Dendritic cell treated with granulocyte-macrophage colony-stimulating factor and Interleukin-4, amounts not matched to agents 40 ng/mL and 50 ng/mL, for 4 days (primary cell): Measurements from ENCODE around the gene KCNJ1.

Experiments used
- H3K27ac Mint-ChIP-seq: one replicate; pipeline ENCODE4 v1.8.0; 2022; ENCODE audit warnings: mild to moderate bottlenecking, mixed read lengths
- H3K27me3 Mint-ChIP-seq: one replicate; pipeline ENCODE4 v1.8.0; 2022; ENCODE audit warnings: mild to moderate bottlenecking, mixed read lengths
- H3K36me3 Mint-ChIP-seq: one replicate; pipeline ENCODE4 v1.8.0; 2022; ENCODE audit warnings: low read depth, mixed read lengths
- H3K4me1 Mint-ChIP-seq: one replicate; pipeline ENCODE4 v1.8.0; 2022; ENCODE audit warnings: low read depth, mixed read lengths
- H3K4me3 Mint-ChIP-seq: one replicate; pipeline ENCODE4 v1.8.0; 2022; ENCODE audit warnings: mild to moderate bottlenecking, moderate library complexity, mixed read lengths
- H3K9me3 Mint-ChIP-seq: one replicate; pipeline ENCODE4 v1.8.0; 2022; ENCODE audit warnings: mixed read lengths
- intact Hi-C: fragments of 100-400 bp; cut with micrococcal nuclease; formaldehyde crosslinking; loops from one replicate; pipeline ENCODE4 v1.15.0; 2022

KCNJ1 gene

DNA sequence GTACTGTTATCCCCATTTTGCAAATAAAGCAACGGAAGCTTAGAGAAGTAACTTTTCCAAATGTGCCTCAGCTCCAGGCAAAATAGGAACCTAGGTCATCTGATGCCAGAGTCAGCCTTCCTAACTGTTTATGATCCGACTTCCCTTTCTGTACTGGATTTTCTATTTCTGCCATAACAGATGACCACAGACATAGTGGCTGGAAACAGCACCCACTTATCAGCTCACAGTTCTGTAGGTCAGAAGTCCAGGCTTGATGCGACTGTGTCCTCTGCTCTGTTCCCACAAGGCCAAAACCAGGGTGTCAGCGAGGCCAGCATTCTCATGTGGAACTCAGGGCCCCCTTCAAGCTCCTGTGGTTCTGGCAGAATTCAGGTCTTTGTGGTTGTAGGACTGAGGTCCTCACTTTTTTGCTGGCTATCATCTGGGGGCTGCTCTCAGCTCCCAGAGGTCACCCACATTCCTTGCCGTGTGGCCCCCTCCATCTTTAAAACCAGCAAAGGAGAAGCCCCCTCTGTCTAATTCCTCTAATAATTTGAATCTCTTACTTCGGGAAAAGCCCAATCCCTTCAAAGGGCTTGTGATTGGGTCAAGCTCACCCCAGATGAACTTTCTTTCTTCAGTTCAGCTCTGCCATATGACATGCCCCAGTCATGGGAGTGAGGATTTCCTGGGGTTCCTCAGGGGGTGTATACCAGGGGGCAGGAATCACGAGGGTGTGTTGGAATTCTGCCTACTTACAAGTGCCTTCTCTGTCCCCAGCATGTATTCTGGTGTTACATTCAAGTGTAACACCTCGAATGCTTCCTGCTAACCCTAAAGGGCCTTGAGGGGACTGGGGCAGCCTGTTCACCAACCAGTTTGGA, 39.3 kb upstream of the KCNJ1 start:
- H3K27ac Mint-ChIP-seq, result peak overlapping the region; percentile 87
- H3K9me3 Mint-ChIP-seq, result no peaks in the 10 kb centered on the region
- peak overlapping the region; percentile 80 for H3K4me3 Mint-ChIP-seq
- intact Hi-C loops, result loop anchor here (2.0 kb wide), 1 partner anchor 16 kb away; the partner anchor contains the start of gene KCNJ5
- peaks cover 60% of the 10 kb centered on the region for H3K4me1 Mint-ChIP-seq
- peaks cover 11% of the 10 kb centered on the region for H3K36me3 Mint-ChIP-seq
- H3K27me3 Mint-ChIP-seq, result peaks cover 13% of the 10 kb centered on the region

- Mint-ChIP-seq H3K4me3 (peak overlapping the region; percentile 80), H3K27me3 (peaks cover 13% of the 10 kb centered on the region), H3K36me3 (peaks cover 20% of the 10 kb centered on the region), H3K9me3 (no peaks in the 10 kb centered on the region), H3K27ac (peak overlapping the region; percentile 87), H3K4me1 (peaks cover 60% of the 10 kb centered on the region)
- intact Hi-C loops, result loop anchor here (2.0 kb wide), 1 partner anchor 15 kb away; the partner anchor contains the start of gene KCNJ5
Observed at GRCh38 chr11:128905345-128906184, 38.5 kb upstream of the KCNJ1 start.

DNA sequence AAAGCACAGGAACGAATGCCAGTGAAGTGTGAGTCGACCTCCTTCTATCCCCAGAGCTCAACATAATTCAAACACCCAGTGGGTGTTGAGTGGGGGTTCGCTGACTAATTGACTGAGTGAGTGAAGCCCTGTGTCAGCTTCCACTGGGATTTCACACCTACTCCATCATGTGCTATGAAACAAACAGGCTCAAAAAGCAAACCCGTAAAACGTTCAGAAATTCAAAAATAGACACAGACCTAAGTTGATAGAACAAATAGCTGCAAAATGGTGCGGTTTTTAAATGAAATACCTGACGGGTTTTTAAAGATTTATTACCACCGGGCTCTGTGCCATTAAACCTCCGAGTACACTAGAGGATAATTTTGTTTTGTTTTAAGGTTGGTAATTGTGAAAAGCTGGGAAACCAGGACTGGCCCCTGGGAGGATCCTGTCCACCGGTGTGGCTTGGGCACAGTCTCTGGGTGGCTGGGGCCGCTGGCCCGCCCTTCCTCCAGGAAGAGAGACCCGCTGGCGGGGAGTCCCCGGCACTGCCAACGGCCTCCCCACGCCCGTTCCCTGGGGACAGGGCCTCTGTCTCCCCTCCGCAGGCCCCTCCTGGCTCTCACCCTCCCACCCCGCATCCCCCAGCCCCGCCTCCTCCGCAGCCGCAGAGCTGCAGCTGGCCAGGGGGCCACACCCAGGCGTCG, 37.7 kb upstream of the KCNJ1 start:
- Mint-ChIP-seq H3K27me3 (peaks cover 13% of the 10 kb centered on the region), H3K9me3 (no peaks in the 10 kb centered on the region), H3K27ac (peak overlapping the region; percentile 87), H3K36me3 (peaks cover 26% of the 10 kb centered on the region), H3K4me3 (peak overlapping the region; percentile 80), H3K4me1 (peaks cover 60% of the 10 kb centered on the region)
- intact Hi-C loops, result no loop called here

DNA sequence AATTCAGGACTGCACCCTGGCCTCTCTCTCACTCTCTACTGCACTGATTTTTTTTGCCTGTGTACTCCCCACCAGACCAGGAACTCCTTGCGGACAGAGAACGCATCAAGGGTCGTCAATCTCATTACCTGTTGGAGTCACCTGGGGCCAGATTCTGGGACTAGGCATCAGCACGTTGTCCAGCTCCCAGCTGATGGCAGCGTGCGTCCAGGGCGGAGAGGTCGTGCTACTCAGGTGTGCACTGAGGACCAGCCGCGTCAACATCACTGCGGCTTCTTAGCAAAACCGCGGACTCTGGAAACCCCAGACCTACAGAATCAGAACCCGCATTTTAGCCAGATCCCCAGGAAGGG, 37.2 kb upstream of the KCNJ1 start:
- Mint-ChIP-seq H3K4me3 (peak overlapping the region; percentile 80), H3K27ac (peak overlapping the region; percentile 87), H3K27me3 (peaks cover 12% of the 10 kb centered on the region), H3K36me3 (peaks cover 26% of the 10 kb centered on the region), H3K9me3 (no peaks in the 10 kb centered on the region), H3K4me1 (peaks cover 55% of the 10 kb centered on the region)
- intact Hi-C loops, result no loop called here

DNA sequence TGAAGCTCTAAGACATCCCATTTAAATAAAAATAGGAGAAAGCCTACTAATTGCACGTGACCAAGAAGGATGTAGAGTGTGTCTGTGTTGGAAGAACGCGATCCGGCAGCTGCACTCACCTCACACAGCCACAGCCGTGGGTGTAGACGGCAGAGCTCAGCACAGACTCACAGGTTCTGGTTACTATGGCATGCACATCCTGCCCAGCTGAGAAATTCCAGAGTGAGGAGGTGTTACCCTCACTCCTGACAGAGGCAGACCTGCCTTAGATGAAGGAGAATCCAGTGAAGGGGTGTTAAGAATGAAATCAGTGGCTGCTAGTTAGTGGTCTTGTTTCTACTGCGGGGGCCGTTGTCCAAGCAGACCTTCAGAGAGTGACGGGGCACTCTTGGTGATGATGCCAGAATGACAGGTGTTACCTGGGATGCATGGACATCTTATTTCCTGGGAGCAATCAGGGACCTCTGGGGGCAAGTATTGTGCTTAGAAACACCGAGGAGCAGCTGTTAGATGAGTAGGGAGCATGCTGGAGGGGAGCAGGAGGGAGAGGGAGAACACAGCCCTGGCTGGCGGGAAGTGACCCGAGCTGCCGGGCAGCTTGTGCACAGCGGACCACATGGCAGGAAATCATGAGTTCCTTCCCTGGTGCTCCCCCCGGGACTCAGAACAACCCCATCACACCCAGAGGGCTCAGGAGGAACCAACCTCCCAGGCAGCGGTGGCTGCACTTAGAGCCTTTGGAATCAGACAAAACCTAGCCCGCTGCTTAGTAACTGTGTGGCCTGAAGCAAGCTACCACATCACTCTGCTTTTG, 36.4 kb upstream of the KCNJ1 start:
- intact Hi-C loops, result no loop called here
- peaks cover 10% of the 10 kb centered on the region for H3K27me3 Mint-ChIP-seq

GRCh38 chr11:128902515-128903066, 35.5 kb upstream of the KCNJ1 start:
- Mint-ChIP-seq H3K27me3 (peaks cover 10% of the 10 kb centered on the region), H3K4me1 (peaks cover 46% of the 10 kb centered on the region), H3K27ac (no peak overlapping the region), H3K36me3 (peaks cover 34% of the 10 kb centered on the region), H3K9me3 (no peaks in the 10 kb centered on the region), H3K4me3 (no peak overlapping the region)
- intact Hi-C loops, result no loop called here

More for the DNA sequence above, 36.4 kb upstream of the KCNJ1 start:
- H3K36me3 Mint-ChIP-seq, result peaks cover 34% of the 10 kb centered on the region
- peaks cover 46% of the 10 kb centered on the region for H3K4me1 Mint-ChIP-seq
- H3K27ac Mint-ChIP-seq, result peak overlapping the region; percentile 87
- H3K9me3 Mint-ChIP-seq, result no peaks in the 10 kb centered on the region
- H3K4me3 Mint-ChIP-seq, result peak overlapping the region; percentile 80

- Mint-ChIP-seq H3K4me3 (no peak overlapping the region), H3K4me1 (peaks cover 39% of the 10 kb centered on the region), H3K36me3 (peaks cover 34% of the 10 kb centered on the region), H3K27me3 (peaks cover 10% of the 10 kb centered on the region), H3K27ac (no peak overlapping the region), H3K9me3 (no peaks in the 10 kb centered on the region)
- intact Hi-C loops, result no loop called here
Observed at GRCh38 chr11:128901653-128902514, 34.8 kb upstream of the KCNJ1 start.

DNA sequence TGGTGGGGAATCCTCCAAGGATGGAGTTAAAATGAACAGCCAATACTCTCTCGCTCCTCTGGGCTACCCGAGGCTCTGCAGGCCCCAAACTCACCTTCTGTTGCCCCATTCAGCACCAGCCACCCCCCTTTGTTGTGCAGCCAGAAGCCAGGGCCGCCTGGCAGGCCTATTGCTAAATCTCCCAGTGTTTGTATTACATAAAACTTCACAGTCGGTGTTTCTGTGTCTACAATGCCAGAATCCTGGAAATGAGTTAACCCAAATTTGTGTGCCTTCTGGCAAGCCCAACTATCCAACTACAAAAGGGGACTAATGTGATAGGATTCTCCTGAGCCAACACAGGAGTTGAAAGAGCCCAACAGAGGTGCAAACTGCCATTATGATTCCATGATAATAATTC, 33.4 kb upstream of the KCNJ1 start:
- peaks cover 14% of the 10 kb centered on the region for H3K27me3 Mint-ChIP-seq
- no peaks in the 10 kb centered on the region for H3K9me3 Mint-ChIP-seq
- H3K4me3 Mint-ChIP-seq, result no peak overlapping the region
- intact Hi-C loops, result no loop called here
- peaks cover 34% of the 10 kb centered on the region for H3K36me3 Mint-ChIP-seq
- H3K4me1 Mint-ChIP-seq, result peaks cover 25% of the 10 kb centered on the region
- H3K27ac Mint-ChIP-seq, result no peak overlapping the region

GRCh38 chr11:128898580-128899344, 31.7 kb upstream of the KCNJ1 start:
- no peak overlapping the region for H3K4me3 Mint-ChIP-seq
- no peaks in the 10 kb centered on the region for H3K9me3 Mint-ChIP-seq
- no peak overlapping the region for H3K27ac Mint-ChIP-seq
- H3K27me3 Mint-ChIP-seq, result peaks cover 9% of the 10 kb centered on the region
- intact Hi-C loops, result no loop called here
- peaks cover 12% of the 10 kb centered on the region for H3K4me1 Mint-ChIP-seq
- H3K36me3 Mint-ChIP-seq, result peaks cover 34% of the 10 kb centered on the region

DNA sequence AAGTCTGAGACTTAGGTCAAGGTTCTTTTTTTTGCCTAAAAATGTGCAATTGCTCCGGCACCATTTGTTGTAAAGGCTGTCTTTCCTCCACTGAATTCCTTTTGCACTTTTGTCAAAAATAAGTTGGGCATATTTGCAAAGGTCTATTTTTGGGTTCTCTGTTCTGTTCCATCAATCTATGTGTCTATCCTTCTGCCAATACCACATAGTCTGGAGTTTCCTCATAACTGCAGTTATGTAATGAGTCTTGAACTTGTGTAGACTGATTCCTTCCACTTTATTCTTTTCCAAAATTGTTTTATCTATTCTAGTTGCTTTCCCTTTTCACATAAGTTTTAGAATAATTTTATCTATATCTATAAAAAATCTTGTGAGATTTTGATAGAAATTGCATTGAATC, 30.7 kb upstream of the KCNJ1 start:
- Mint-ChIP-seq H3K4me3 (no peak overlapping the region), H3K36me3 (peaks cover 34% of the 10 kb centered on the region), H3K4me1 (peaks cover 5% of the 10 kb centered on the region), H3K9me3 (no peaks in the 10 kb centered on the region), H3K27ac (no peak overlapping the region), H3K27me3 (peaks cover 10% of the 10 kb centered on the region)
- intact Hi-C loops, result no loop called here

DNA sequence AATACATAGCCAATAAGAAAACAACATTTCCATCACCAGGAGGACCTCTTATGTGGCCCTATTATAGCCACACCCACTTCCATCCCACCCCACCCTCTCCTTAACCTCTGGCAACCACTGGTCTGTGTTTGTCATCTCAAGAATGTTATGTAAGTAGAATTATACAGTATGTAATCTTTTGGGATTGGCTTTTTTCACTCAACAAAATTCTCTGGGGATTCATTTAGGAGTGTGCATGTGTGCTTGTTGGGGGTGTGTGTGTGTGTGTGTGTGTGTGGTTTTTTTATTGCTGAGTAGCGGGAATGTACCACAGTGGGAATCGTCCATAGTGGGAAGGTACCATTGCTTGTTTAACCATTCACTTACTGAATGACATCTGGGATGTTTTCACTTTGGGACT, 29.3 kb upstream of the KCNJ1 start:
- peaks cover 22% of the 10 kb centered on the region for H3K36me3 Mint-ChIP-seq
- no peak overlapping the region for H3K27ac Mint-ChIP-seq
- no peaks in the 10 kb centered on the region for H3K9me3 Mint-ChIP-seq
- peaks cover 16% of the 10 kb centered on the region for H3K4me1 Mint-ChIP-seq
- H3K4me3 Mint-ChIP-seq, result no peak overlapping the region
- H3K27me3 Mint-ChIP-seq, result peaks cover 23% of the 10 kb centered on the region
- intact Hi-C loops, result no loop called here

GRCh38 chr11:128895526-128895925, 28.4 kb upstream of the KCNJ1 start:
- H3K9me3 Mint-ChIP-seq, result no peaks in the 10 kb centered on the region

More at GRCh38 chr11:128895526-128895925, 28.4 kb upstream of the KCNJ1 start:
- H3K27ac Mint-ChIP-seq, result no peak overlapping the region
- intact Hi-C loops, result no loop called here
- H3K4me1 Mint-ChIP-seq, result peaks cover 25% of the 10 kb centered on the region
- no peak overlapping the region for H3K4me3 Mint-ChIP-seq
- peaks cover 29% of the 10 kb centered on the region for H3K27me3 Mint-ChIP-seq
- H3K36me3 Mint-ChIP-seq, result peaks cover 14% of the 10 kb centered on the region
